ENCODE measurements around the gene ADGB. TPM values are rescaled to one million over a fixed set of nuclear protein-coding genes. Genes with fewer than 3 reads are reported as not detected.
"Not testable (repeated sequence)": the region's sequence is repeated elsewhere in the genome, so short reads cannot be mapped to it uniquely, and the experiment has no call there.

The ADGB gene
- total RNA-seq = not detected in 2 replicates

DNA sequence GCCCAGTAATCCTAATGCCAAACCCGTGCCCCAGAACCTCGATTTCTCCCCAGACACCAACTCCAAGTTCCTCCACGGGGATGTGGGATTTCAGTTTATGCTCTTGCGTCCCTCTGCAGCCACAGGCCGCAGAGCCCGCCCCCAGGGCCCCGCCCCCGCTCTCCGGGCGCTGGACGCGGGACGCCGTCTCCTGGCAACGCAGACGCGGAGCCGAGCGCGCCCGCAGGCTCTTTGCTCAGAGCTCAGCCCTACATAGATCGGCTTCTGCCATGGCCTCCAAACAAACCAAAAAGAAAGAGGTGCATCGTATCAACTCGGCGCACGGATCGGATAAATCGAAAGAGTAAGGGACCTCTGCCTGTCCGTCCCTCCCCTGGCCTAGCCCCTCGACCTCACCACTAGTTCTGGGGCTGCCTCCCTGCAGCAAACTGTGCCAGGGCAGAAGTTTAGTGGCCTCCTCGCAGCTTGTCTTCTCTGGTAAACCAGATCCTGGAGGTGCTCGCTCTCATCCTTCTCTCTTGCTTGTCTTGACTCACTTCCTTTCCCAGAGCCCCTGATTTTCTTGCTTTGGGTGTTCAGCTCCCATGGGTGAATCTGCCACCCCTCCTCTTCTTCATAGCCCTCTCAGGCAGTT, at the start of gene ADGB:
ADGB (plus strand) TSS at position 201 of the 634 bp plus-strand sequence; CDS start at position 270, 69 bp downstream.
- DNase-seq (ENCODE audit: low read depth) = peak; percentile 30

DNA sequence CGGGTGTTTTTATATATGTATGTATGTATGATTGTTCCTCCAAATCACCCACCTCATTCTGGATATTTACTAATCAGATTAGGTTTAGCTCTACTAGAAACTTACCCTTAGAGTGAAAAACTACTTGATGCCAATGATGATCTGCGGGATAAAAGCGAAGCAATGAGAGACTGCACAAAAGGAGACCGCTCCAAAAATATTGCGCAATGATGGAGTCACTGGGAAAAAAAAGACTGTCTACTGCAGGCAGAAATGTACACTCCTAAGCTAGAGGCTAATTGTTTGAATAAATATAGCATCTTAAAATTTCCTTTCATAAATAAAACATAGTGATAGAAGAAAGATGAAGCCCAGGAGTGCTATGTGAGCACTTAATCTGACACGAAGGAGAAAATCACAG, 47.9 kb upstream of the ADGB start:
- no peak for DNase-seq (ENCODE audit: low read depth)

DNA sequence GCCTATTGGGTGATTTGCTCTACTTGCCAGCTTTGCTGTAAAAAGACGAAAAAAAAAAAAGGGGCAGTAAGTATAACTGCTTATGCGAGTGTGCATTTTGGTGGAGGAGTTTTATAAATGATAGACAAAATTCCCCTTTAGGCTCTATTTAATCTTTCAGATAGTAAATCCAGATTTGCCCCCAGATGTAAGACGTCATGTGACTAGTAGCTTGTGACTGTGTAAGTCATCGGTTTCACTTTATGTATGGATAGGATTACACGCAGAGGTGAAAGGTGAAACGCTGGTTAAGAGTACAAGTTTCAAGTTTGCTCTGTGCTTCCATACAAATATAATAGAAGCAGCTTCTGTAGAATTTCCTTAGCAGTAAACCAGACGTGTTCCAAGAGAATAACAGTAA, 47.2 kb upstream of the ADGB start:
- peak; percentile 9 for DNase-seq (ENCODE audit: low read depth)

DNA sequence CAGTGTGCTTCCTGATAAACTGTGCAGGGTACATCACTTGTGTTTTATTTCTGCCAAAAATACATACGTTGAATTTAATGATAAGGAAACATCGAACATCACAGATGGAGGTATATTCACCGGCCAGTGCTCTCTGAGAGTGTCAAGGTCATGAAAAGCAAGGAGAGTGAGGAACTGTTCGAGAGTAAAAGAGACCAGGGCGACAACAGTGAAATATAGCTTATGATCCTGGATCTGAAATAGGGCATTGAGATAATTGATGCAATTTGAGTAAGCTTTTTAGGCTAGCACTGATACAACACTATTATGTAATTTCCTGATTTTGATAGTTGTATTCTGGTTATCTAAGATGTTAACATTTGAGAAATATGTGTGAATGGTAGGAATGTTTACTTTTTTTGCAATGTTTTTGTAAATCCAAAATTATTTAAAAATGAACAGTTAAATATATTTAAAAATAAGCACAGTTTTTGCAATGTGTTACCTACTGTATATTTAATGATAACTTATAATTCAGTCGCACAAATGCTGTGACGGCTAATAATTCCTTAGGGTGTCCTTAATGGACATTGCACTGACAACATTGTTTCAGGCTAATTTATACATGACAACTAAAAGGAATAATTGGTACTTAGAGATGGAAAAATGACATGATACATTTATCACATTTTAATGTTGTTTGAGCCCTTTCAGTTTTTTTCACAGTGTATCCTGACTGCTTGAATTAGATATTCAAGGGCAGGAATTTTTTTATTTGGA, 45.2 kb upstream of the ADGB start:
- no peak for DNase-seq (ENCODE audit: low read depth)

DNA sequence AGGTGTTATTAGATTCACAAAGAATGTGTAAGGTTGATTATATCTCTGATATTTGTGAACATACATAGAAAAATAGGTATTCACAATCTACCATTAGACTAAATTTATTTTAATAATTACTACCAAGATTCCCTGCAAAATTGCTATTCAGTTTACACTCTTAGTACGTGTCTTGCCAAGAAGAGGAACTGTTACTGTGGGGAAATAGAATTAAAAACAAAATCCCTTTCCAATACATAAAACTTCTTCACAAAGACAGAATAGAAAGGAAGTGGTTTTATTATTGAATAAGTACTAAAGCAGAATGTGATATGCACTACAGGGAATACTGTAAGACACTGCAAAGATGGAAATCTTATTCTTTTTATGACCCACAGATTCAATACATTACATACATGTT, 38.2 kb upstream of the ADGB start:
- DNase-seq (ENCODE audit: low read depth) = no peak

DNA sequence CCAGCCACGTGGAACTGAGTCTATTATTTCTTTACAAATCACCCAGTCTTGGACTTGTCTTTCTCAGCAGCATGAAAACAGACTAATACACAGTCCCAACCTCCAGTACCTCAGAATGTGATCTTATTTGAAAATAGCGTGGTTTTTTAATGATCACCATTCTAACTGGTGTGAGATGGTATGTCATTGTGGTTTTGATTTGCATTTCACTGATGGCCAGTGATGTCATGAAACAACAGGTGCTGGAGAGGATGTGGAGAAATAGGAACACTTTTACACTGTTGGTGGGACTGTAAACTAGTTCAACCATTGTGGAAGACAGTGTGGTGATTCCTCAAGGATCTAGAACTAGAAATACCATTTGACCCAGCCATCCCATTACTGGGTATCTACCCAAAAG, 32.1 kb upstream of the ADGB start:
- not testable (repeated sequence) for DNase-seq (ENCODE audit: low read depth)

DNA sequence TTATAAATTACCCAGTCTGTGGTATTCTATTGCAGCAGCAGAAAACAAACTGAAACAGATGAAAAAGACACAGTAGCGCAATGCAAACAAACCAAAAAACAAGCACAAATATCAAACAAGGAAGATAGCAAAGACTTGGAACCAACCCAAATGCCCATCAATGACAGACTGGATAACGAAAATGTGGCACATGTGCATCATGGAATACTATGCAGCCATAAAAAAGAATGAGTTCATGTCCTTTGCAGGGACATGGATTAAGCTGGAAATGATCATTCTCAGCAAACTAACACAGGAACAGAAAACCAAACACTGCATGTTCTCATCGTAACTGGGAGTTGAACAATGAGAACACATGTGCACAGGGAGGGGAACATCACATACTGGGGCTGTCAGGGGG, 30.2 kb upstream of the ADGB start:
- DNase-seq (ENCODE audit: low read depth) = not testable (repeated sequence)

DNA sequence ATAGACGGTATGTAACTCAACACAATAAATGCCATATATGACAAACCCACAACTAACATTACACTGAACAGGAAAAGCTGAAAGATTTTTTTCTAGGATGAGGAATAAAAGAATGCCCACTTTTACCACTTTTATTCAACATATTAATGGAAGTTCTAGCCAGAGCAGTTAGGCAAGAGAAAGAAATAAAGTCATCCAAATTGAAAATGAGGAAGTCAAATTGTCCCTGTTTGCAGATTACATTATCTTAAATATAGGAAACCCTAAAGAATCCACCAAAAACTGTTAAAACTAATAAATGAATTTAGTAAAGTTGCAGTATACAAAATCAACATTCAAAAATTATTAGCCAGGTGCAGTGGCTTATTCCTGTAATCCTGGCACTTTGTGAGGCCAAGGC, 24.6 kb upstream of the ADGB start:
- no peak for DNase-seq (ENCODE audit: low read depth)

DNA sequence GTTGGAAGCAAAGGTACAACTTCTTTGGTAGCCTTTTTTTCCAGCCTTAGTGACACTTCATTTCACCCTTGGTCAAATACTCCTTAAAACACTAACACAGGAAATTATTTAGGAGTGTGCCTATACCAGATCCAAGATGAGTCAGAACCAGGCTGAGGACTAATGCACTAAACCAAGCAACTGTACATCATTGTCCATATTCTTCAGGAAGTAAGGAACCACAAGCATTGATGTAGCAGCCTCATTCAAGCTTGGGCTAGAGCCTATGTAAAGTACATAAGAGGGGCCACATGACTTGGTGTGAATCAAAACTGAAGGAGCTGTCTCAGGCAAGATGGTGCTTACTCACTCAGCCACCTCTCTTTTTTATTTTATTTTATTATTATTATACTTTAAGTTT, 20.7 kb upstream of the ADGB start:
- DNase-seq (ENCODE audit: low read depth) = no peak

DNA sequence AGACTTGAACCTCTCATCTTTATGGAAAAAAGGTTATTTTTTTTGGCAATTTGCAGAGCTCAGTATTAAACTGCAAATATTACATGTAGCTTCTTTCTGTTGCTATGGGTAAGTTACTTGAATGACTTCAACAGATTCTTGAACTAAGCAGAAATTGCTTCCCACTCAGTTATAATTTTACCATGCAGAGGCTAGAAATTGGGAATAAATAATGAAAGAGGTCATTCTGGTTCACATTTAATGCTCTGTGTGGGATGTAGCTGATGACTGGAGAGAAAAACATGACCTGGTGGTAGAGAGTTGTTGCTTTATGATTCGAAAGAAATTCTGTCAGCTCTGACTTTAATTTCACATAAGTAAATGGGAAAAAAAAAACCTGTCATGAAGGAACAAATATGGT, 16.8 kb upstream of the ADGB start:
- peak; percentile 11 for DNase-seq (ENCODE audit: low read depth)

DNA sequence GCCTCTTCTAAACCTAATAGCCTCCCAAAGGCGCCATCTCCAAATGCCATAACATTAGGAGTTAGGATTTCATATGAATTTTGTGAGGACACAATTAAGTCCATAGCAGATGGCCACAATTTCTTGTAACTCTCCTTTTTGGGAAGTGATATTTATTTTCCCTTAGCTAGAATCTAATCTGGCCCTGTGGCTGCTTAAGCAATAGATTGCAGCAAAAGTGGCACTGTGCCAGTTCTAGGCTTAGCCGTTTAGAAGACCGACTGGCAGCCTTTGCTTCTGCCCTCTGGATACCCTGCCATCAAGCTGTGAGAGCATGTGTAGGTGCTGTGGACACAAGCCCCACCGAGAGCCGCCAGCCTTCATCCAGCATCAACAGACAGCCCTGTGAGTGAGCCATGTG, 15.9 kb upstream of the ADGB start:
- peak; percentile 7 for DNase-seq (ENCODE audit: low read depth)

DNA sequence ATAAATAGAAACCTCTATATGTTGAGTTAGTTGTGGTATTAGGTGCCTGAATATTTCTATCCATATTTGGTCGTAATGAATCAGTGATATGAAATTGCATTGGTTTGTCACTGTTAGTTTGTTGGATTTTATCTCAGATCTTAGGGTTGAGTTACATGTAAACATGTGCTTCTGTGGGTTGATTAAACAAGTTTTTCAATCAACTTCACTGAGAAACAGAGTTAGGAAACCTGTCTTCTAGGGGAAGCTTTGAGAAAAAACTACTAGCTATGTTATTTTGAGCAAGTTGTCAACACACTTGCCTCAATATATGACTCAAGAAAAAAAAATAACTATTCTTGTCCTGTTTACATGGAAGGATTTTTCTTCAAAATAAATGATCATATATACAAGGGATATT, 14.8 kb upstream of the ADGB start:
- no peak for DNase-seq (ENCODE audit: low read depth)

DNA sequence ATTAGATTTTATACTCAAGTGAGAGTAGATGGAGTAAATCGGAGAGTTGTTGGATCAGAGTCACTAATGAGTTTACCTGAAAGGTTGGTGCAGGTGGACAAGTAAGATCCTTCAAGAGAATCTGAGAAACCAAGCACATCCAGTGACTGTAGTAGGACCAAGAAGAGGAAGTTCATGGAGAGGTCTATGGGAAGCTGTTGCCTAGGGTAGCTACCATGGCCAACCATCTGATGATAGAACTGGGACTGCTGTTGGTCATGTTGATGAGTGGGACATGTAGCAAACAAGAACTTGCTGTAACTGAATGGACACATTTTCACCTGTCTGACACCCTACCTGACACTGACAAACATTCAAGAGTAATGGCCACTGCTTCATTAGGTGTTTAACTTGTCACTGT, 11.3 kb upstream of the ADGB start:
- no peak for DNase-seq (ENCODE audit: low read depth)

DNA sequence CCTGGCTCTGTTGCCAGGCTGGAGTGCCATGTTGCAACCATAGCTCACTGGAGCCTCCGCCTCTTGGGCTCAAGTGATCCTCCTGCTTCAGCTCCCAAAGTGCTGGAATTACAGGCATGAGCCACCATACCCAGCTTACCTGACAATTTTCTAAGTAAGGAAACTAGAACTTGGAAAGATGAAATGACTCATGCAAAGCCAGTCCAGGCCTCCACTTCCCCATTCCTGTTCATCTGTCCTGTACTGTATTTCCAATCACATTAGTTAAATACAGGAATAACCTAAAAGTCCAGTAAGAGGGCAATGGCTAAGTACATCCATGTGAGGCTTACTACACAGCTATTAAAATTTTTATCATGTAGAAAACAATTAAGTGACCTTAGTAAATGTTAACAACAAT, 8.3 kb upstream of the ADGB start:
- DNase-seq (ENCODE audit: low read depth) = peak; percentile 15

DNA sequence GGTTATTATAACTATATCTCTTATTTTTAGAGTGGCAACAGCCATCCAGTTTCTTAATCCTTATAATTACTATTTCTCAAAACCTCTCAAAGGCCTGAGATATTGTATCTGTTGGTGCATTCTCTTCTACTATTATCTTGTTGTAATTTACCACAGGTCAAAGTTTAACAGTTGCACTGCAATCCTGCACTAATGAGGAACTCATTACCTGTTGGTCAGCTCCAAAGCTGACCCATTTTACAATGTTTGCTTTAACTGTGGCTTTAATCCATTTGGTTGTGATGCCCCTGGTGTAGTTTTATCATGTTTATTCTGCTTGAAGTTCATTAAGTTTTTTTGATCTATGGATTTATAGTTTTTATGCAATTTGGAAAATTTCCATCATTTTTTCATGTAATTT, 6.3 kb upstream of the ADGB start:
- DNase-seq (ENCODE audit: low read depth) = no peak

DNA sequence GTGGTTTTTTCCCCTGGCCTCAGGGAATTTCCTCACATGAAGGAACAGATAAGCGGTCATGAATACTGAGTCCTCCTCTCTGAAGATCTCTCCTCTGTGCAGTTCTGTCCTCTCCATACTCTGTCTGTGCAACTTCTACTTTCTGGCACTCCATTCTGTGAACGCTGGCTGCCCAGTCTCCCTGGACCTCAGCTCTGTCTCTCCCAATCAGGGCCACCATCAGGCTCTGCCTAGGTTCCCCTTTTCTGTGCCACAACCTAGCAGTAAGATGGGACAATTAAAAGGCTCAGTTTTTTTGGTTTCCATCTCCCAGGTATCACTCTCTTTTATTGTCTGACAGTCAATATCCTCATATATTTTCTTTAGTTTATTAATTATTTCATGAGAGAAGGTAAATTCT, 4.8 kb upstream of the ADGB start:
- DNase-seq (ENCODE audit: low read depth) = no peak

DNA sequence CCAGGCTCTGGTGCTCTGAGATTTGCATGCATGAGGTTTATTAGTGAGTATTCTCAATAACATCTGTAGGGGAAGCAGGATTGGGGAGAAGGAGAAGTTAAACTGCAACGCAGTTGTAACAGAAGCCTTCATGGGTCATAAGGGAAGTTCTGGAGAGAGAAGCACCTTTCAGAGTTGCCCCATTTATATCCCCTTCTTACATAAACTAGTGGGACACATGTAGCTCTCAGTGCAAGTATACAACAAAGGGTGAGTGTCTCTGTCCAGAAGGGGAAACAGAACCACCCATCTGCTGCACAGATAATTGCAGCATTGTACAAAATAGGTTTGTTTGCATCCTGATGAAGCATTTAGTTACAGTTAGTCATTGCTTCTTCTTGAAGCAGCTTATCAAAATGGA, 4.3 kb upstream of the ADGB start:
- DNase-seq (ENCODE audit: low read depth) = no peak

DNA sequence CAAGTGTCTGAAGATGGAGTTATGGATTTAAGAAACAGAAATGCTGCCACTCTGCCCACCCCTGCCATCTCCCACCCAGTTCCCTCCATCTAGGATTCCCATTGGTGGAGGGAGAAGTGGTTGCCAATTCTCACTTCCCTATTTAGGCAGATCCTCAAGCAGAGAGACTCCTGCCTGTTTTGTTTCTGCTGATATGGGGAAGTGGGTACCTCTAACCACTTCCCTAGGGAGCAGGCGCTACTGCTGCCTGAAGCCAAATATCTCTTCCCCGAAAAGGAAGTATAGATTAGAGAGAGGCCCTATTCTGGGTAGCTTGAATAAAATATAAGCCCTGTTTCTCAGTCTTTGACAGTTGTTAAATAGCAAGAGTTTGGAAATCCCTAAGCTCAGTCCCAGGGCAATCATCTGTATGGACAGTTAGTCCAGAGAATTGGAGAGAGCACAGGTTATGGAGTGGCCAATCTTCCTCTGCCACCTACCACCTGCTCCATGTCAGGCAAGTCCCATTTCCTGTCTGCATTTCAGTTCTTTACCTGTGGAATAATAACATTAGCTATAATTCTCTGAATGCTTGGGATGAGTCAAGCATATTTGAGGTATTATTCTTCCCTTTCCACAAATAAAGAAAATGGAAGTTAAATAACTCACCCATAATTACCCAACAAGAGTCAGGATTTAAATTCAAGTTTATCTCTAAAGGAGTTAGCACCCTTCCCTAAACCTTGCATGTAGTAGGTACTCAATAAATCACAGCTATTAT, 2.6 kb upstream of the ADGB start:
- DNase-seq (ENCODE audit: low read depth) = peak; percentile 19

DNA sequence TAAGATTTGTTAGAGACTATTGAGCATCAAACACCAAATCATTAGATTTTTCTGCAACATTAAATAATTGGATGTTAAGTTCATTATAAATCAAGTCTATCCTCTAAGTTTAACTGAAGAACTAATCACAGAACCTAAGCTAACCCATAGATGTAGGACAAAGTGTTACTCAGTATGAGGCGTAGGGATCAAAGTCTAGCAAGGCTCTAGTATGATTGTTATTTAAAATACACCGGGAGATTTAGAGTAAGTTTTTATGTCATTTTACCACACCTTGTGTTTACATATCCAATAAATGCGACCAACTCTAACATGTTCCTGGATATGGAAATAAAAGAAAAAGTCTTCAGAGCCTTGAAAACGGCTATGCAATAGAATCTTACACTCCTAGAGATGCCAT, 2.6 kb downstream of the ADGB start:
- DNase-seq (ENCODE audit: low read depth) = no peak

DNA sequence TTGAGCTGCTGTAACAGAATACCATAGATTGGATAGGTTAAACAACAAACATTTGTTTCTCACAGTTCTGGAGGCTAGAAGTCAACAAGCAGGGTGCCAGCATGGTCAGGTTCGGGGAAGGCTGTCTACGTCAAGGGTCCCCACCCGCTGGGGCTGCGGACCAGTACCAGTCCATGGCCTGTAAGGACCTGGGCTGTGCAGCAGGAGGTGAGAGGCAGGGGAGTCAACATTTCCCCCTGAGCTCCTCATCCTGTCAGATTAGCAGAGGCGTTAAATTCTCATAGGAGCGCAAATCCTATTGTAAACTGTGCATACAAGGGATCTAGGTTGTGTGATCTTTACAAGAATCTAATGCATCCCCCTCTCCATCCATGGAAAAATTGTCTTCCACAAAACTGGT, 3.8 kb downstream of the ADGB start:
- no peak for DNase-seq (ENCODE audit: low read depth)

DNA sequence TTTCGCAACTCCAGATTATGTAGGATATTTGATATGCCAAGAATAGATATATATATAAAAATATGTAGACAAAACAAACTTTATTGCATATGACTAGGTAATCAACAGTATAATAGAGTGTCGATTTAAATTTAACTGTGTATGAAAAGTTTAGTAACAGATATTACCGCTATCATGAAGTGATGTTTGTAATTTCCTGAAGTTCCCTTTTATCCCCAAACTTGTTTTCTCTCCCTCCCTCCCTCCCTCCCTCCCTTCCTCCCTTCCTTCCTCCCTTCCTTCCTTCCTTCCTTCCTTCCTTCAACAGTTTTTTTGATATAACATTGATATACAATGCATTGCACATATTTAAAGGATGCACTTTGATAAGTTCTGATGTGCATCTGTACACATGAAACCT, 15.2 kb downstream of the ADGB start:
- DNase-seq (ENCODE audit: low read depth) = no peak

DNA sequence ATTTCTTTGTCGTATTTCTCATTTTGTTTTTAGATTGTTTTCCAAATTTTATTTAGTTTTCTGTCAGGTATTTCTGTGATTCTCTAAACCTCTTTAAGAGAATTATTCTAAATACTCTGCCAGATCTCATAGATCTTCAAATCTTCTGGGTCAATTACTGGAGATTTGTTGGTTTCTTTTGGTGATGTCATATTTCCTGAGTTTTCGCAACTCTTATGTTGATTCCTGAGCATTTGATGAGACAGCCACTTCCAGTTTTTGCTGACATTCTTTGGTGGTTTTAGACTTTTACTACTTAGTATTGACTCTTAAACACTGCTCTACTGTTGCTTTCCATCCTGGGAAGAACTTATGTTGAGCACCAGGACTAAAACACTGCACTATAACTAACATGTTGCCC, 21.9 kb downstream of the ADGB start:
- peak; percentile 17 for DNase-seq (ENCODE audit: low read depth)

DNA sequence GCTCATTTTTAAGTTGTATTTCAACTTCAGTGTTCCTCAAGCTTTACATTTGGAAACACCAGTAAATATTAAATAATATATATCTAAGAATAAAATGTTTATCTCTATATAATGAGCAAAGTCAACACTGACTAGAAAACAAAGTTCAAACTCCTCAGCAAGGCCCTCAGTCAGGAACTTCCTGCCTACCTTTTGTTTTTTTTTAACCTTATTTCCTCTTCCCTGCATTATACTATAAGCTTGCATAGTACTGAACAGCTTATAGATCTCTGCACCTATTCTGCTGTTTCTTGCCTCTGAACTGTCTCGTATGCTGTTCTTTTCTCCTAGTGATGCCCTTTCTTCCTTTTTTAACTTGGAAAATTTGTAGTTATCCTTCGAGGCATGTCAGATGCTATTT, 29.6 kb downstream of the ADGB start:
- no peak for DNase-seq (ENCODE audit: low read depth)
